NCI-H446 treated with DMSO at 0.1 percent for 48 hours (cell line): ENCODE data around the gene CLIP4.
"Not testable (repeated sequence)": the region's sequence is repeated elsewhere in the genome, so short reads cannot be mapped to it uniquely, and the experiment has no call there.

Experiments
- DNase-seq: peaks from one replicate; lab custom pipeline; 2025; lab: John Stamatoyannopoulos, UW

CLIP4 gene

GRCh38 chr2:29114946-29115609 lies at the start of gene CLIP4:
TSS of gene CLIP4 (plus strand) at chr2:29115415. CDS start at chr2:29121389, 5,974 bp downstream.
- DNase-seq = no peak

GRCh38 chr2:29066271-29066860 lies 48.8 kb upstream of the CLIP4 start:
- no peak for DNase-seq

GRCh38 chr2:29066997-29067605 lies 48.1 kb upstream of the CLIP4 start:
- DNase-seq = no peak

GRCh38 chr2:29068513-29068912 lies 46.7 kb upstream of the CLIP4 start:
- DNase-seq = no peak

- DNase-seq = no peak
Observed at GRCh38 chr2:29070526-29070925, 44.7 kb upstream of the CLIP4 start.

- no peak for DNase-seq
Observed at GRCh38 chr2:29071032-29071975, 43.9 kb upstream of the CLIP4 start.

- no peak for DNase-seq
Observed at GRCh38 chr2:29072251-29072650, 43.0 kb upstream of the CLIP4 start.

GRCh38 chr2:29072971-29073725 lies 42.1 kb upstream of the CLIP4 start:
- no peak for DNase-seq

GRCh38 chr2:29073933-29074332 lies 41.3 kb upstream of the CLIP4 start:
- no peak for DNase-seq

GRCh38 chr2:29074411-29074810 lies 40.8 kb upstream of the CLIP4 start, which contains the start of gene PCARE:
TSS of gene PCARE (minus strand) at chr2:29074523. CDS start at chr2:29074261, 262 bp downstream.
- DNase-seq = no peak

GRCh38 chr2:29075894-29076705 lies 39.1 kb upstream of the CLIP4 start:
- DNase-seq = no peak

- DNase-seq = no peak
Observed at GRCh38 chr2:29079887-29080286, 35.3 kb upstream of the CLIP4 start.

GRCh38 chr2:29080886-29081743 lies 34.1 kb upstream of the CLIP4 start:
- DNase-seq = no peak

- DNase-seq = no peak
Observed at GRCh38 chr2:29082804-29083495, 32.3 kb upstream of the CLIP4 start.

- DNase-seq = no peak
Observed at GRCh38 chr2:29084554-29084953, 30.7 kb upstream of the CLIP4 start.

GRCh38 chr2:29090311-29090710 lies 24.9 kb upstream of the CLIP4 start:
- not testable (repeated sequence) for DNase-seq

GRCh38 chr2:29096969-29097368 lies 18.2 kb upstream of the CLIP4 start:
- DNase-seq = no peak

- no peak for DNase-seq
Observed at GRCh38 chr2:29097569-29097968, 17.6 kb upstream of the CLIP4 start.

GRCh38 chr2:29100564-29100963 lies 14.7 kb upstream of the CLIP4 start:
- DNase-seq = no peak
